Activated CD4-positive, alpha-beta T cell treated with anti-CD3 and anti-CD28 coated beads for 36 hours (primary cell): Measurements from ENCODE around the gene PALD1. TPM values are rescaled to one million over a fixed set of nuclear protein-coding genes. Genes with fewer than 3 reads are reported as not detected.

ENCODE experiments used
- ATAC-seq: fragments of 200-7000 bp; cut with Tn5 transposase; one replicate; pipeline ENCODE4 v1.10.0; 2021; ENCODE audit warnings: mild to moderate bottlenecking, moderate library complexity
- CTCF ChIA-PET: fragments of 350-600 bp; sonication (Branson Sonifier 250); formaldehyde crosslinking; loops from one replicate; lab custom pipeline; 2021; ENCODE audit warnings: antibody characterized with exemption; lab: Charles Lee
- POLR2A ChIA-PET: fragments of 350-600 bp; sonication (Branson Sonifier 250); formaldehyde crosslinking; loops from one replicate; lab custom pipeline; 2021; ENCODE audit warnings: antibody characterized with exemption, inconsistent platforms; lab: Charles Lee
- DNase-seq: peaks from one replicate; pipeline ENCODE4 v3.0.0-alpha.2; 2020
- H3K27ac Mint-ChIP-seq: one replicate; pipeline ENCODE4 v1.8.0; 2021; ENCODE audit warnings: mixed read lengths
- H3K27me3 Mint-ChIP-seq: one replicate; pipeline ENCODE4 v1.8.0; 2021; ENCODE audit warnings: mixed read lengths
- H3K36me3 Mint-ChIP-seq: one replicate; pipeline ENCODE4 v1.8.0; 2021; ENCODE audit warnings: low read depth, mixed read lengths
- H3K4me1 Mint-ChIP-seq: one replicate; pipeline ENCODE4 v1.8.0; 2021; ENCODE audit warnings: mixed read lengths
- H3K4me3 Mint-ChIP-seq: one replicate; pipeline ENCODE4 v1.8.0; 2021; ENCODE audit warnings: mild to moderate bottlenecking, moderate library complexity, mixed read lengths
- H3K9me3 Mint-ChIP-seq: one replicate; pipeline ENCODE4 v1.8.0; 2021; ENCODE audit warnings: low read depth, mixed read lengths
- intact Hi-C, 2 experiments: fragments of 100-400 bp; cut with DNase I in 1 of 2; cut with micrococcal nuclease in 1 of 2; formaldehyde crosslinking; loops; one replicate each; pipeline versions ENCODE4 v1.14.2 to v1.15.1; 2022 to 2024; cut with DNase I, micrococcal nuclease
- total RNA-seq, 2 experiments: library from RNA; stranded (reverse); gene quantifications; one replicate each; pipeline ENCODE4 v1.2.3, GENCODE V29; 2021

The PALD1 gene
- total RNA-seq, 2 experiments from 2014 or later = 5.4 to 6.7 TPM

DNA sequence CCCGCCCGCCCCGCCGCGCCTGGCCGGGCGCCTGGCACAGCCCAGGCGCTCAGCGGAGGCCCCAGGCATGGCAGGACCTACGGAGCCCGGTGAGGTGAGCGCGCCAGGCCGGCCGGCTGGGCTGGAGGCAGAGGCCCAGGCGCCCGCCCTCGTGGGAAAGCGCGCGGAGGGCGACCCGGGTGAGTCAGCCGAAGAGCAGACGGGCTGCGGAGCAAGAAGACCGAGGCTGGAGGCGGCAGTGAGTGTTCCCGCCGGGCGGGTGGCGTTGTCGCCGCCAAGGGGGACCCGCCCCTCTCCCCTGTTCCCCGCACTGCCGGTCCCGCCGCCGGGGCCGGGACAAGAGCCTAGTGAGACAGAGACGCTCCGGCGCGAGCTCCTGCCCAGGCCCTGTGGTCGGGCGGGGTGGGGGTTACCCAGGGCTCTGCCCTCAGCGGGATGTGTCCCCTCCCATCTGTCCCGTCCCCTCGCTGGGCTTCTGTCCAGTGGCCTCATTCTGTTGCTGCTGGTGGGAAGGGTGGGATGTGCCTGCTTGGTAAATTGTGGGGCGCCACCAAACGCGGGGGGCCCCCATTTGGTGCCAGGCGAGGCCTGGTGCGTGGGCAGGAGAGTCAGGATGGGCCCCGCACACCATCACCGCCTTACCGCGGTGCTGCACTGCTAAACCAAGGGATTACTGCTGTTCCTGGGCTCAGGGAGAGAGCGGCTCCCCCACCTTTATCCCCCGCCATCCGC, 20.1 kb upstream of the PALD1 start:
- Mint-ChIP-seq H3K4me1 (peaks cover 9% of the 10 kb centered on the region), H3K4me3 (no peak overlapping the region), H3K9me3 (no peaks in the 10 kb centered on the region), H3K27ac (no peak overlapping the region), H3K27me3 (peaks cover 32% of the 10 kb centered on the region), H3K36me3 (no peaks in the 10 kb centered on the region)
- peak; percentile 74 for DNase-seq
- ChIA-PET CTCF (no interaction called here), POLR2A (interaction anchor here (0.5 kb wide), 1 partner anchor 121 kb away, joined by 3 read pairs; no protein-coding TSS in a partner anchor)
- intact Hi-C loops = loop anchor here in 1 of 2 experiments (5.0 kb wide), 1 partner anchor 76 kb away; the partner anchor contains the start of gene LRRC20
- peak; percentile 73 for ATAC-seq

DNA sequence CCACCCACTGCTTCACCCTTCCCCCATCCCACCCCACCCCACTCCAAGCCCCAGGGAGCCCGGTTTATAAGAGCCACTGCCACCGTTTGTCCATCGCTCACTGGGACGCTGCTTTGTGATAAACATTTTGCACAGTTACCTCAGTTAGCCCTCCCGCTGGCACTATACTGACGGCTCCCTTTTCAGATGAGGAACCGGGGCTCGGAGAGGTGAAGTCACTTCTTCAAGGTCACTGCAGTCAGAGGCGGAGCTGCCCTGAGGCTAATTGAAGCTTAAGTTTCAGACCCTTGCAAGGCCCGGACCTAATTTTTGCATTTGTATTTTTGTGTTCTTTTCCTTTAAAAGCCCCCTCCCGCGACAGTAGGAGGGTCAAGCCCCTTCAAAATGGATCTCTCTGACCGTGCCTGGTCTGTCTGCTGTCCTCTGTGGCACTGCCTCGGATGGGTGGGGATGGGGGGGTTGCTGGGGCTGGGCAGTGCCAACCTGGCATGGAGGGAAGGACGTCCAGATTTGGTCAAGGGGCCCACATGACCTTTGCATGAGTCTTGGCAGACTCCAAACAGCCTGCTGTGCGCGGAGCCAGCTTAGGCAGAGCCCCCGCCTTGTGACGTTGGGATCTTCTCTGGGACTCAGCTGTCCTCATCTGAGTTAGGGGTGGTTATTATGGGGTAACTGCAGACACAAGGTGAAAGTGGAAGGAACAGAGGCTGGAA, 19.4 kb upstream of the PALD1 start:
- no peak overlapping the region for H3K4me3 Mint-ChIP-seq
- H3K27ac Mint-ChIP-seq = no peak overlapping the region
- no peaks in the 10 kb centered on the region for H3K9me3 Mint-ChIP-seq
- intact Hi-C loops = loop anchor here in 1 of 2 experiments (5.0 kb wide), 1 partner anchor 77 kb away; the partner anchor contains the start of gene LRRC20
- peaks cover 32% of the 10 kb centered on the region for H3K27me3 Mint-ChIP-seq
- H3K4me1 Mint-ChIP-seq = peaks cover 9% of the 10 kb centered on the region
- ATAC-seq (no peak), DNase-seq (no peak)
- ChIA-PET CTCF (interaction anchor here (0.6 to 3.2 kb wide), 3 partner anchors 14 to 443 kb away, joined by 3 to 15 read pairs (median 3); no protein-coding TSS in a partner anchor), POLR2A (interaction anchor here (0.5 kb wide), 1 partner anchor 121 kb away, joined by 3 read pairs; no protein-coding TSS in a partner anchor)
- H3K36me3 Mint-ChIP-seq = no peaks in the 10 kb centered on the region

DNA sequence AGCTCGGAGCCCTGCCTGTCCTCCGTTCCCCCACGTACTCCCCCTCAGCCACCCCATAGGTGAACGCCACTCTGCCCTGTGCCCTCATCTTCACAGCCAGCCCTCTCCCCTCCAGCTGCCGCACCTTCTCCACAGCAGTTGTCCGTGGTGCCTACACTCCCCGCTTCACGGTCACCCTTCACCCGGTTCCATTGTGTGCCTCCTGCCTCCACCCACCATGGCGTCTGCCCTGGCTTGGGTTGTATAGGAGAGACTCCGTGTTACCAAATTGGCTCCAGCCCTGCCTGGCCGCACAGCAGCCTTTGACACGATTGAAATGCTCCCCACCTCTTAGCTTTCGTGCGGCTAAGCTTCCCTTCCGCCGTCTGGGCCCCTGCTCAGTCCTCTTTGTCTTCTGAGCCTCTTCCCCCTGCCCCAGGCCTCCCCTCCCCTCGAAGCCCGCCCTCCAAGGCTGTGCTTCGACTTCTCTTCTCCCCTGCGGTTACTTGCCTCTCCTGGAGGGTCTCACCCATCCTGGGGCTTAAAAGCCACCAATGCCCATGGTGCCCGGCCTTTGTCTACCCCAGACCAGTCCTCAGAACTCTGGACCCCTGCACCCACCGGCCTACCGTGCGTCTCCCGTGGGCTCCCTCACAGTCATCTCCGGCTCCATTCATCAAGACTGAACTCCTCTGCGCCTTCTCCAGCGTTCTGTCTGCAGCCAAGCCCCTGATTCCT, 18.6 kb upstream of the PALD1 start:
- ChIA-PET CTCF (interaction anchor here (0.6 to 3.2 kb wide), 4 partner anchors 14 to 442 kb away, joined by 3 to 15 read pairs (median 9); no protein-coding TSS in a partner anchor), POLR2A (no interaction called here)
- intact Hi-C loops = loop anchor here in 1 of 2 experiments (5.0 kb wide), 1 partner anchor 78 kb away; the partner anchor contains the start of gene LRRC20
- no peak overlapping the region for H3K27ac Mint-ChIP-seq
- no peaks in the 10 kb centered on the region for H3K9me3 Mint-ChIP-seq
- DNase-seq = no peak
- no peak for ATAC-seq
- peaks cover 9% of the 10 kb centered on the region for H3K4me1 Mint-ChIP-seq
- peaks cover 32% of the 10 kb centered on the region for H3K27me3 Mint-ChIP-seq
- H3K36me3 Mint-ChIP-seq = no peaks in the 10 kb centered on the region
- H3K4me3 Mint-ChIP-seq = no peak overlapping the region

DNA sequence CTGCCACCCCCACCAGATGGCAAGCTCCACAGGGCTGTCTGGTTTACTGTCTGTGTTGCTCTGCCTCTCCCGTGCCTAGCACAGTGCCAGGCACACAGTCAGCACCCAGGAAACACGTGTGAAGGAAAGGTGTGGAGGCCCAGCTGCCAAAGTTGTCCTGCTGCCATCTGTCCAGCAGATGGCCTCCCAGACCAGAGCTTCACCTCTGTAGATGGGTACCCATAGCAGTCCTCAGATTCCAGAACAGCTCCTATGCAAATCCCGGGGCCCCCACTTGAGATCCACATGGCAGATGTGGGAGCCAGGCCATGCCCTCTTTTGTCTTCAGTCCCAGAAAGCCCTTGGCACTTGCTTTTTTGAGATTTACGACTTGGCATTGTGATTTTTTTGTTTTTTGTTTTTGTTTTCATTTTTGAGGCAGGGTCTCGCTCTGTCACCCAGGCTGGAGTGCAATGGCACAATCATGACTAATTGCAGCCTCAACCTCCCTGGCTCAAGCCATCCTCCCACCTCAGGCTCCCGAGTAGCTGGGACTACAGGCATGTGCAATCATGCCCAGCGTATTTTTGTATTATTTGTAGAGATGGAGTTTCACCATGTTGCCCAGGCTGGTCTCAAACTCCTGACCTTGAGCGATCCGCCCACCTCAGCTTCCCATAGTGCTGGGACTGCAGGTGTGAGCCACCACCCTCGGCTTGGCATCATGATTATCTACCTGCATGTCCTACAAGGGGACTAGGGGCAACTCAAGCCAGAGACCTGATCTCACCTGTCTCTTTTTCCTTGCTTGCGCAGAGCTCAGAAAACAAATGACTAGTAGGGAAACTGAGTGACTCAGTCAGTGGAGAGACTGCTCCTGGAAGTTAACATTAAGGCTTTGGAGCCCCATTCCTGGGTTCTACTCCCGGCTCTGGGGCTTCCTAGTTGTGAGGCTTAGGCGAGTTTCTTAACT, 16.9 kb upstream of the PALD1 start:
- no peak overlapping the region for H3K4me3 Mint-ChIP-seq
- DNase-seq (peak; percentile 73), ATAC-seq (peak; percentile 80)
- peaks cover 9% of the 10 kb centered on the region for H3K4me1 Mint-ChIP-seq
- CTCF ChIA-PET = interaction anchor here (0.5 to 3.2 kb wide), 36 partner anchors 9 to 361 kb away, joined by 3 to 15 read pairs (median 3); no protein-coding TSS in a partner anchor
- no peak overlapping the region for H3K27ac Mint-ChIP-seq
- no peaks in the 10 kb centered on the region for H3K36me3 Mint-ChIP-seq
- H3K9me3 Mint-ChIP-seq = no peaks in the 10 kb centered on the region
- intact Hi-C loops = loop anchor here (1.0 kb wide), 2 partner anchors 79 to 298 kb away; no protein-coding TSS in a partner anchor
- POLR2A ChIA-PET = no interaction called here
- H3K27me3 Mint-ChIP-seq = peaks cover 27% of the 10 kb centered on the region

DNA sequence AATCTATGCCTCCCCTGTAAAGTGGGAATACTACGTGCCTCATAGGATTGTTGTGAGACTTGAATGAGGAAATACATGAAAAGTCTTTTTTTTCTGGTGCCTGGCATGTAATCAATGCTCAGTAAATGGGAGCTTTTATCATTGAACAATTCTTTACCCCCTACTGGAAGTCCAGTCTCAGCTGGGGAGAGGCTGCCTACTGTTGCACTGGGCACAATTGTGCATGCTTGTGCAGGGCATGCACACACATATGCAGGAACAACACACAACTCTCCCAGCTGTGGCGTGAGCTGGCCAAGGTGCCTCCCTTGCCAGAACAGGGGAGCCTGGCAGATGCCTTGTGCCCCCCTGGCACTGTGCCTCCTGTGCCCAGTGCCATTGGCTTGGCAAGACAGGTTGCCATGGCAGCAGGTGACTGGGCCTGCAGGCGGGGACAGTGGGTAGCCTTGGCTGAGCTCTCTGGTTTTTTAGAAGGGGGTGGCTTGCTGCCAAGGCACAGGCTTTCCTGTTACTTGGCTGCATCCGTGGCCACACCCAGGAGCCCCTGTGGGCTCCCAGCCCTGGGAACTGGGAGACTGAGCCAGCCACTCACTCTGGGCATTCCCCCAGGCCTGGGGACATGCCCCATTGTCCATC, 16.1 kb upstream of the PALD1 start:
- no peak overlapping the region for H3K4me3 Mint-ChIP-seq
- peaks cover 9% of the 10 kb centered on the region for H3K4me1 Mint-ChIP-seq
- POLR2A ChIA-PET = no interaction called here
- no peak for ATAC-seq
- DNase-seq = no peak
- peaks cover 21% of the 10 kb centered on the region for H3K27me3 Mint-ChIP-seq
- H3K36me3 Mint-ChIP-seq = no peaks in the 10 kb centered on the region
- H3K27ac Mint-ChIP-seq = no peak overlapping the region
- intact Hi-C loops = no loop called here
- CTCF ChIA-PET = interaction anchor here (0.7 to 3.2 kb wide), 17 partner anchors 14 to 362 kb away, joined by 3 to 15 read pairs (median 3); no protein-coding TSS in a partner anchor
- H3K9me3 Mint-ChIP-seq = no peaks in the 10 kb centered on the region

DNA sequence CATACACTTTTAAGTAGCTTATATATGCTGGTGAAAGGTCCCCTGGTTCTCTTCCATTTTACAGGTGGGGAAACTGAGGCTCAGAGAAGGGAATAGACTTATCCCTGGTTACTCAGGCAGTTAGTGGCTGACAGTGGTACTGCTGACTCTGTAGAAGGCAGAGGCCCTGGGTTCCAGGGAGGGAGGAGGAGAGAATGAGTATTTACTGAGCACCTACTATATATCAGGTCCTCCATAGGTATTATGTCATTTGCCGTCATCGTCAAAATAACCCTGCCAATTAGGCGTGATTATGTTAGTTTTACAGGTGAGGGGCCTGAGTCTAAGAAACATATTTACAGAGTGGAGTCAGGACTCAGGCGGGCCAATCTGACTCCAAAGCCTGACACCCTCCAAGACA, 13.3 kb upstream of the PALD1 start:
- H3K36me3 Mint-ChIP-seq = no peaks in the 10 kb centered on the region
- peaks cover 4% of the 10 kb centered on the region for H3K27me3 Mint-ChIP-seq
- ChIA-PET POLR2A (no interaction called here), CTCF (no interaction called here)
- no peak overlapping the region for H3K27ac Mint-ChIP-seq
- intact Hi-C loops = no loop called here
- H3K9me3 Mint-ChIP-seq = no peaks in the 10 kb centered on the region
- DNase-seq (no peak), ATAC-seq (no peak)
- no peaks in the 10 kb centered on the region for H3K4me1 Mint-ChIP-seq
- no peak overlapping the region for H3K4me3 Mint-ChIP-seq

DNA sequence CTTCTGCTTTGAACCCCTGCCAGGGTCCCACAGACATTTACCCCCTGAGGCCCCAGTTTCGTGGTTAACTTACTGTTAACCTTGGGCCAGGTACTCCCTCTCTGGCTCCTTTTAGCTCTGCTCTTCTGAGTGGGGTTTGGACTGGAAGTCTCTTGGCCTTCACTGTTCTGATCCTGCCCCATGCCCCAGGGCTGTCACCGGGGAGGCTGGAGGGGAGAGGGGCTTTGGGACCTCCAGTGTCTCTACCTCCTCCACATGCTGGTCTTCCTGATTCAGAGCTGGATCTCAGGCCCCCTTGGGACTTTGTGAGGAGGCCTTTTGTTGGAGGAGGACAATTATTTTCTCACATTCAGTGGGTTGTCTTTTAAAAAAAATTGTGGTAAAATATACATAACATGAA, 12.7 kb upstream of the PALD1 start:
- no peak for DNase-seq
- ATAC-seq = no peak
- no peaks in the 10 kb centered on the region for H3K27me3 Mint-ChIP-seq
- CTCF ChIA-PET = interaction anchor here (1.3 kb wide), 1 partner anchor 24 kb away, joined by 5 read pairs; the partner anchor contains the start of gene NODAL
- no peak overlapping the region for H3K27ac Mint-ChIP-seq
- POLR2A ChIA-PET = no interaction called here
- no peaks in the 10 kb centered on the region for H3K9me3 Mint-ChIP-seq
- intact Hi-C loops = no loop called here
- H3K4me1 Mint-ChIP-seq = no peaks in the 10 kb centered on the region
- no peak overlapping the region for H3K4me3 Mint-ChIP-seq
- no peaks in the 10 kb centered on the region for H3K36me3 Mint-ChIP-seq

DNA sequence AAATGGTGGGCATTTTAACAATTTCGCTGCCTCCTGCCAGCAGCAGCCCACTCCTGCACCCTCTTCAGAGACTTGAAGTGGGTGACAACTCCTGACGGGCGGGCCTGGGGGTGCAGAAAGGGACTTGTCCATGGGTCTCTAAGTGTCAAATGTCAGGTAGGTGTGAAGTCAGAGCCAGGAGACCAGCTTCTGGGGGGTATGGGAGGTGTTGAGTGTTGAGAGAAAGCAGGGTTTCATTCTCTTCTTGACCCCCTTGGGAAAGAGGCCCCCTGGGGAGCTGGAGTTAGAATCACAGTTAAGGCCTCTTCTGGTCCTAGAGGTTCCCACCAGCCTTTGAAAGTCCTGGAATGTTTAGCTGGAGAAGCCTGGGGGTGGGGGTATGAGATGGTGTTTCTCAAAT, 11.6 kb upstream of the PALD1 start:
- ChIA-PET CTCF (interaction anchor here (1.3 kb wide), 1 partner anchor 25 kb away, joined by 5 read pairs; the partner anchor contains the start of gene NODAL), POLR2A (no interaction called here)
- H3K4me3 Mint-ChIP-seq = no peak overlapping the region
- no peaks in the 10 kb centered on the region for H3K36me3 Mint-ChIP-seq
- no peaks in the 10 kb centered on the region for H3K4me1 Mint-ChIP-seq
- H3K9me3 Mint-ChIP-seq = no peaks in the 10 kb centered on the region
- intact Hi-C loops = no loop called here
- ATAC-seq (no peak), DNase-seq (no peak)
- no peak overlapping the region for H3K27ac Mint-ChIP-seq
- H3K27me3 Mint-ChIP-seq = no peaks in the 10 kb centered on the region

DNA sequence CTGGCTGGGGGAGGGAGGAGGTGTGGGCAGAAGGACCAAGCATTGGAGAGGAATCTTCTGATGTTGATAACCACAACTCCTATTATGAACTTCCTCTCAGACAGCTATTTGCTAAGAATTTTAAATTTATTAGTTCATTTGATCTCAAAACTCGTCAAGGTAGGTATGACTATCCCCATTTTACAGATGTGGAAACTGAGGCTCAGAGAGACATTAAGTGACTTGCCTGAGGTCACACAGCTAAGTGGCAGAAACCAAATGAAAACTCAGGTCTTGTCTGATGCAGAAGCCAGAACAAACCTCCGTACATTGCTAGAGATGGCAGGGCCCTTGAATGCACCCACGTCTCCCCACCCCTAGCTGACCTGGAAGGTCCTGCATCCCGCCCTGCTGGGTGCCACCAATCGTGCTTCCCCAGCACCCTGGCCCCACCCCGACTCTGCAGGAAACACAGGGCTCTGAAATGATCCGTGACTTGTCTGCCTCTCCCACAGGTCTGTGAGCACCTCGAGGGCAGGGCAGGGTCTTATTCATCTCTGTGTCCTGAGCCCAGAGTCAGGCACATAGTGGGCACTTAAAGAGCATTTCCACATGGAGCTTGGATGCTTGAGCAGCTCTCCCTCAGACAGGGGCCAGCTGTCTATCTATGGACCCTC, 5.6 kb upstream of the PALD1 start:
- ChIA-PET POLR2A (no interaction called here), CTCF (interaction anchor here (1.8 kb wide), 1 partner anchor 9 kb away, joined by 4 read pairs; no protein-coding TSS in a partner anchor)
- no peak for ATAC-seq

More for the DNA sequence above, 5.6 kb upstream of the PALD1 start:
- H3K27me3 Mint-ChIP-seq = peaks cover 22% of the 10 kb centered on the region
- intact Hi-C loops = no loop called here
- no peaks in the 10 kb centered on the region for H3K9me3 Mint-ChIP-seq
- DNase-seq = no peak
- H3K27ac Mint-ChIP-seq = no peak overlapping the region
- H3K4me1 Mint-ChIP-seq = peaks cover 23% of the 10 kb centered on the region
- H3K4me3 Mint-ChIP-seq = no peak overlapping the region
- no peaks in the 10 kb centered on the region for H3K36me3 Mint-ChIP-seq
